Muscle of leg (tissue), 11 donors: ENCODE data around the gene QRICH1. TPM values are rescaled to one million over a fixed set of nuclear protein-coding genes. Genes with fewer than 3 reads are reported as not detected.

Source experiments
- DNase-seq: peaks from one replicate; pipeline ENCODE4 v3.0.0; 2013
- H3K27ac ChIP-seq: one replicate; pipeline ENCODE4 v1.5.1; 2013; ENCODE audit warnings: mild to moderate bottlenecking, low read length, control low read depth
- H3K27me3 ChIP-seq: one replicate; pipeline ENCODE4 v1.6.1; 2013; ENCODE audit warnings: low read length; ENCODE audit not compliant: control insufficient read depth, insufficient read depth
- H3K36me3 ChIP-seq: one replicate; pipeline ENCODE4 v1.6.1; 2013; ENCODE audit warnings: low read length; ENCODE audit not compliant: control insufficient read depth, insufficient read depth
- H3K4me1 ChIP-seq: one replicate; pipeline ENCODE4 v1.6.1; 2013; ENCODE audit warnings: low read length; ENCODE audit not compliant: control insufficient read depth, insufficient read depth
- H3K4me3 ChIP-seq: one replicate; pipeline ENCODE4 v1.5.1; 2013; ENCODE audit warnings: low read length, control low read depth
- H3K9me3 ChIP-seq: replicated peaks from 2 replicates; pipeline ENCODE4 v1.6.1; 2013; ENCODE audit warnings: low read depth, low read length; ENCODE audit not compliant: control insufficient read depth
- WGBS: methylation state at CpG from one replicate; pipeline ENCODE4 v1.1.5; 2013; ENCODE audit warnings: missing lambda C conversion rate; ENCODE audit not compliant: insufficient coverage; 5-methylcytosine and 5-hydroxymethylcytosine counted together
- polyA plus RNA-seq, 8 donors: library from polyadenylated mRNA; unstranded; fragments of 120-200 nt; gene quantifications; one replicate each; pipeline versions ENCODE4 v1.2.1 to v1.2.3, GENCODE V29; 2013; ENCODE audit warnings: inconsistent platforms in 1 of 8, low replicate concordance in 1 of 8; ENCODE audit not compliant: insufficient read length in 8 of 8, insufficient read depth in 1 of 8
- total RNA-seq: library from RNA; stranded (reverse); fragments of 120-200 nt; gene quantifications from one replicate; pipeline ENCODE4 v1.2.4, GENCODE V29; 2013

The QRICH1 gene
- total and polyA plus RNA-seq, 9 donors, result 48.4 to 67.4 (median 56.9) TPM

DNA sequence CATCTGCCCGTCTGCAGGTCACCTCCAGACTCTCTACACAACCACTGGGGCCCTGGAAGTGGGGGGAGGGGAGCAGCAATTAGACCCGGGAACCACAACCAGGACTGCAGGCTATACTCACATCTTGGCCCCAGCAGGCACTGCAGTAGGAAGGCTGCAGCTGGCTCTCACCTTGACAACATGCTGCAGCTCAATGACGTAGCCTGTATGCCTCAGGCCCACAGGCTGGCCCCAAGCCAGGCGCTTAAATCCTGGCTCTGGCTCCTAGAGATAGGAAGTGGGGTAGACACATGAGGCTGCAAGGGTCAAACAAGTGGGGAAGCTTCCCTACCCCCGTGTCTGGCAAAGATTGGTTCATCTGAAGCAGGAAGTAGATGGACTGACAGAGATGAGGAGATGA lies 4.6 kb upstream of the QRICH1 start:
- WGBS, result 50% methylated on average over 2 of the region's 5 CpGs
- Histone ChIP-seq H3K4me1 (peaks cover 12% of the 10 kb centered on the region), H3K4me3 (no peak overlapping the region), H3K9me3 (no peaks in the 10 kb centered on the region), H3K36me3 (peaks cover 72% of the 10 kb centered on the region), H3K27ac (no peak overlapping the region), H3K27me3 (no peaks in the 10 kb centered on the region)
- no peak for DNase-seq

GRCh38 chr3:49092938-49093852 lies 676 bp downstream of the QRICH1 start:
- Histone ChIP-seq H3K27ac (peak overlapping the region; percentile 93), H3K9me3 (no peaks in the 10 kb centered on the region), H3K36me3 (peaks cover 29% of the 10 kb centered on the region), H3K4me1 (peaks cover 17% of the 10 kb centered on the region), H3K27me3 (no peaks in the 10 kb centered on the region), H3K4me3 (peak overlapping the region; percentile 68)
- under 1% methylated on average over 65 of the region's 86 CpGs for WGBS
- DNase-seq, result peak; percentile 91

DNA sequence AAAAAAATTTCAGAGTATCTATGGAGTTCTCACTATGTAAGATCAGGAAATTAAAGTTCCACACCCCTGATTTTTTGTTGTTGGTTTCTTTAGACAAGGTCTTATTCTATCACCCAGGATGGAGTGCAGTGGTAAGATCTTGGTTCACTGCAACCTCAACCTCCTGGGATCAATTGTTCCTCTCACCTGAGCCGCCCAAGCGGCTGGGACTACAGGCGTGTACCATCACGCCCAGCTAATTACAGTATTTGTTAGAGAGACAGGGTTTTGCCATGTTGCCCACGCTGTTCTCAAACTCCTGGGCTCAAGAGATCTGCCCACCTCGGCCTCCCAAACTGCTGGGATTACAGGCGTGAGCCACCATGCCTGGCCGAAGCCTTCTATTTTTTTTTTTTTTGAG lies 12.4 kb downstream of the QRICH1 start:
- Histone ChIP-seq H3K27me3 (no peaks in the 10 kb centered on the region), H3K27ac (no peak overlapping the region), H3K36me3 (peaks cover 20% of the 10 kb centered on the region), H3K4me3 (no peak overlapping the region), H3K4me1 (no peaks in the 10 kb centered on the region), H3K9me3 (no peaks in the 10 kb centered on the region)
- 95% methylated on average over 8 of the region's 8 CpGs for WGBS
- DNase-seq, result no peak

DNA sequence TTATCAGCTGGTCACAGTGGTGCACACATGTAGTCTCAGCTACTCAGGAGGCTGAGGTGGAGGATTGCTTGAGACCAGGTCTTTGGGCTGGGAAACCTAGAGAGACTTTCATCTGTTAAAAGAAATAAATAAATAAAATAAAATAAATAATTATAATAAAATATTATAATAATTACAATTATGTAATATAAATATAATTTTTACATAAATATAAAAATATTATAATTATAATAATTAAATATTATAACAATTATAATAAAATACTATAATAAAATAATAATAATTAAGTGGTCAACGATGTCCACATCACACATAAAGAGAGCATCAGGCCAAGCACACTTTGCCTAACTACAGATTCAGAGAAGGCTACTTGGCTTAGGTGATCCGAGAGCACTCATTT lies 14.6 kb downstream of the QRICH1 start:
- Histone ChIP-seq H3K4me3 (no peak overlapping the region), H3K4me1 (no peaks in the 10 kb centered on the region), H3K36me3 (peaks cover 36% of the 10 kb centered on the region), H3K9me3 (no peaks in the 10 kb centered on the region), H3K27ac (no peak overlapping the region), H3K27me3 (no peaks in the 10 kb centered on the region)
- no peak for DNase-seq
- whole genome bisulfite sequencing, result no CpG with 5 or more reads among the region's 2 CpGs

DNA sequence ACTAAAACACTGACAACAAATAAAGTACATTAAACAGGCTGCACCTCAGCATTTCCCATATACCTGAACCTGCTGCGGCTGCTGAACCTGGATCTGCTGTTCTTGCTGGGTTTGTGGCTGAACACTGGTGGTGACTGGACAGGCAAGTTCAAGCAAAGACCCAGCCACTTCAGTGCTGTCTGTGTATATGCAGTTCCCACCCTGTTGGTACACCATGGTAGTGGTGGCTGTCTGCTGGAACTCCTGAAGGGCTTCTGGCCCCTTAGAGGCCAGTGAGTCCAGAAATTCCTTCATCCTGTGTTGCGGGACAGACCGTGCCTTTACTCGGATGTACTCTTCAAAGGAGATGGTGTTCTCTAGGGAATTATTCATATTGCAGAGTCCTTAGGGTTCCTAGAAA lies 17.2 kb downstream of the QRICH1 start:
- H3K4me1 ChIP-seq, result no peaks in the 10 kb centered on the region
- no peak for DNase-seq
- no peak overlapping the region for H3K4me3 ChIP-seq
- no peaks in the 10 kb centered on the region for H3K9me3 ChIP-seq
- H3K27me3 ChIP-seq, result no peaks in the 10 kb centered on the region
- 80% methylated on average over 3 of the region's 4 CpGs for WGBS
- H3K36me3 ChIP-seq, result peaks cover 52% of the 10 kb centered on the region
- H3K27ac ChIP-seq, result no peak overlapping the region

GRCh38 chr3:49076116-49076515 lies 17.8 kb downstream of the QRICH1 start:
- no peaks in the 10 kb centered on the region for H3K27me3 ChIP-seq
- H3K4me1 ChIP-seq, result no peaks in the 10 kb centered on the region
- no peak overlapping the region for H3K4me3 ChIP-seq
- WGBS, result 92% methylated on average over 12 of the region's 13 CpGs
- DNase-seq, result no peak
- no peaks in the 10 kb centered on the region for H3K9me3 ChIP-seq
- peaks cover 57% of the 10 kb centered on the region for H3K36me3 ChIP-seq
- no peak overlapping the region for H3K27ac ChIP-seq

DNA sequence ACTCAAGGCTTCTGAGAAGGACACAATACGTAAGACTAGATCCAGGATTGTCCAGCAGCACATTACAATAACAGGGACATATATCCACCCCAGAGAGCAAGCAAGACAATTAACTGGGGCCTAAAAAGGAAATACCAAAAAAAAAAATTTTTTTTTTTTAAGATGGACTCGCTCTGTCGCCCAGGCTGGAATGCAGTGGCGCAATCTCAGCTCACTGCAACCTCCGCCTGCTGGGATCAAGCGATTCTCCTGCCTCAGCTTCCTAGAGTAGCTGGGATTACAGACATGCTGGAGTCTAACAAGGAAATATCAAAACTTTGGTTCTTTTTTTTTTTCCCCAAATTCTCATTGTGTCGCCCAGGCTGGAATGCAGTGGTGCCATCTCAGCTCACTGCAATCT lies 35.9 kb downstream of the QRICH1 start:
- H3K9me3 ChIP-seq, result no peaks in the 10 kb centered on the region
- H3K4me3 ChIP-seq, result no peak overlapping the region
- H3K36me3 ChIP-seq, result peaks cover 57% of the 10 kb centered on the region
- 85% methylated on average over 5 of the region's 7 CpGs for WGBS
- no peak for DNase-seq
- no peak overlapping the region for H3K27ac ChIP-seq
- no peaks in the 10 kb centered on the region for H3K4me1 ChIP-seq
- H3K27me3 ChIP-seq, result no peaks in the 10 kb centered on the region

GRCh38 chr3:49057268-49057667 lies 36.6 kb downstream of the QRICH1 start:
- no peak overlapping the region for H3K4me3 ChIP-seq
- H3K36me3 ChIP-seq, result peaks cover 59% of the 10 kb centered on the region
- no peak overlapping the region for H3K27ac ChIP-seq
- no peak for DNase-seq
- WGBS, result 93% methylated on average over 8 of the region's 10 CpGs
- H3K9me3 ChIP-seq, result no peaks in the 10 kb centered on the region
- no peaks in the 10 kb centered on the region for H3K27me3 ChIP-seq
- H3K4me1 ChIP-seq, result no peaks in the 10 kb centered on the region

DNA sequence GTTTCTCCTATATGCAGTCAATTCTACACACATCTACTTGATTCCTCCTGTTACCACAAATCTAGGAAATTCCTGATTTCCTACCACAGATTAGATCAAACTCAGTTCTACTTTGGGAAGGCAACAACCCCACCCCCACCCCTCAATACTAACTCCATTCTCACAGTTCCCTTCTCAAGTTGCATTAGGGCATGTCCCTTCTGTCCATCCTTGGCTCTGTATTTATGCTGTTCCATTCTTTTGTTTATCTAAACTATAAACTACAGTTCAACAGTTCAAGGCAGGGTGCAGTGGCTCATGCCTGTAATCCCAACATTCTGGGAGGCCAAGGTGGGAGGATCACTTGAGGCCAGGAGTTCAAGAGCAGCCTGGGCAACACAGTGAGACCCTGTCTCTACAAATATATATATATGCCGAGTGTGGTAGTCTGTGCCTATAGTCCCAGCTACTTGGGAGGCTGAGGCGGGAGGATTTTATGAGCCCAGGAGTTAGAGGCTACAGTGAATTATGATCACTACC lies 39.5 kb downstream of the QRICH1 start:
- DNase-seq, result no peak
- no peak overlapping the region for H3K27ac ChIP-seq
- H3K4me3 ChIP-seq, result no peak overlapping the region
- H3K36me3 ChIP-seq, result peaks cover 59% of the 10 kb centered on the region
- WGBS, result no CpG with 5 or more reads among the region's 2 CpGs
- no peaks in the 10 kb centered on the region for H3K4me1 ChIP-seq
- H3K27me3 ChIP-seq, result no peaks in the 10 kb centered on the region
- H3K9me3 ChIP-seq, result no peaks in the 10 kb centered on the region

GRCh38 chr3:49053543-49053942 lies 40.3 kb downstream of the QRICH1 start:
- no peaks in the 10 kb centered on the region for H3K9me3 ChIP-seq
- no peak for DNase-seq
- WGBS, result no CpG with 5 or more reads among the region's 1 CpG
- peaks cover 62% of the 10 kb centered on the region for H3K36me3 ChIP-seq
- no peaks in the 10 kb centered on the region for H3K4me1 ChIP-seq
- no peak overlapping the region for H3K27ac ChIP-seq
- no peaks in the 10 kb centered on the region for H3K27me3 ChIP-seq
- no peak overlapping the region for H3K4me3 ChIP-seq
